ENCODE results near the gene NUDC. TPM values are rescaled to one million over a fixed set of nuclear protein-coding genes. Genes with fewer than 3 reads are reported as not detected.
A peak's percentile ranks its signal among the peaks of the same experiment; 100 is the strongest.

The NUDC gene
- total and polyA plus RNA-seq, 9 of the 15 experiments (the other 6 are each of a cell fraction or from before 2014, with no cell fraction given) = 9.8 to 234 (median 149) TPM

GRCh38 chr1:26900001-26900814, 21.3 kb upstream of the NUDC start, which contains the start of gene GPATCH3 (continued):
- TF ChIP-seq E2F6 (IDR thresholded peaks at IDR 0.05; ENCODE audit: borderline replicate concordance in 1 of 2, extremely low read depth in 1 of 2, insufficient read depth in 1 of 2, insufficient read length in 1 of 2, low read depth in 1 of 2, low read length in 1 of 2, poor library complexity in 1 of 2, severe bottlenecking in 1 of 2) = peak in 1 of 2 experiments; percentile 27
- no peak for TF ChIP-seq HINFP (tag; conservative IDR thresholded peaks at IDR 0.05; ENCODE audit: low read depth)
- peak; percentile 93 for TF ChIP-seq ZFX (CRISPR knock-in tag; IDR thresholded peaks at IDR 0.05)
- 0 out of 2 replicates have a peak, but pooled peaks have one; percentile 14 for TF ChIP-seq MYC (IDR thresholded peaks at IDR 0.05; ENCODE audit: low read depth, low read length)
- TF ChIP-seq MYC (CRISPR knock-in tag; IDR thresholded peaks at IDR 0.05; ENCODE audit: borderline replicate concordance, low read depth) = 0 out of 2 replicates have a peak, but pooled peaks have one; percentile 62
- TF ChIP-seq MAX (CRISPR knock-in tag; IDR thresholded peaks at IDR 0.05) = peak; percentile 55; the same call in 1 of the 2 replicates
- no peak for TF ChIP-seq ZNF280A (IDR thresholded peaks at IDR 0.05; ENCODE audit: low read depth, partially characterized antibody)
- TF ChIP-seq ZBED1 (IDR thresholded peaks at IDR 0.05) = no peak; the same call in 1 of the 2 replicates
- TF ChIP-seq ZHX1 (conservative IDR thresholded peaks at IDR 0.05; ENCODE audit: low read length) = peak; percentile 94
- peak; percentile 88 for TF ChIP-seq EP400 (IDR thresholded peaks at IDR 0.05)
- TF ChIP-seq ZBTB33 (CRISPR knock-in tag; IDR thresholded peaks at IDR 0.05) = peak; percentile 37; the same call in 1 of the 2 replicates
- TF ChIP-seq FOXA1 (IDR thresholded peaks at IDR 0.05; ENCODE audit: borderline replicate concordance) = no peak
- peak; percentile 95 for TF ChIP-seq TAF7 (tag; IDR thresholded peaks at IDR 0.05)
- TF ChIP-seq TCF3 (CRISPR knock-in tag; IDR thresholded peaks at IDR 0.05) = 0 out of 2 replicates have a peak, but pooled peaks have one; percentile 11
- no peak for TF ChIP-seq PHTF2 (CRISPR knock-in tag; IDR thresholded peaks at IDR 0.05)
- 0 out of 2 replicates have a peak, but pooled peaks have one; percentile 78 for TF ChIP-seq FOXK1 (CRISPR knock-in tag; IDR thresholded peaks at IDR 0.05; ENCODE audit: borderline replicate concordance)
- peak; percentile 100 for TF ChIP-seq C11orf30 (IDR thresholded peaks at IDR 0.05; ENCODE audit: low read depth)
